HEK293T (cell line): ENCODE results near the gene CD320.

Experiments used
- CTCF ChIA-PET: fragments of 350-600 bp; formaldehyde crosslinking; extraction: SDS; loops from one replicate; lab custom pipeline; 2021; ENCODE audit warnings: antibody characterized with exemption, inconsistent platforms; lab: Yijun Ruan, JAX
- POLR2A ChIA-PET: fragments of 350-600 bp; formaldehyde crosslinking; extraction: SDS; loops from one replicate; lab custom pipeline; 2020; ENCODE audit warnings: antibody characterized with exemption, inconsistent platforms; lab: Yijun Ruan, JAX
- DNase-seq: peaks from one replicate; pipeline ENCODE4 v3.0.0; 2012; ENCODE audit warnings: mixed read lengths; ENCODE audit errors: extremely low spot score
- ARNT ChIP-seq: fragments of 450-650 bp; IDR thresholded peaks from 2 replicates; pipeline ENCODE4 v1.6.1; 2017; ENCODE audit warnings: mild to moderate bottlenecking
- BHLHE40 ChIP-seq: fragments of 450-650 bp; IDR thresholded peaks from 2 replicates; pipeline ENCODE4 v1.6.1; 2016; ENCODE audit warnings: mild to moderate bottlenecking, moderate library complexity, borderline replicate concordance
- CTBP1 ChIP-seq: fragments of 450-650 bp; IDR thresholded peaks from 2 replicates; pipeline ENCODE4 v1.6.1; 2016; ENCODE audit warnings: borderline replicate concordance
- ELF4 ChIP-seq: fragments of 450-650 bp; IDR thresholded peaks from 2 replicates; pipeline ENCODE4 v1.6.1; 2017; ENCODE audit warnings: antibody characterized with exemption
- FOXA1 ChIP-seq: fragments of 450-650 bp; IDR thresholded peaks from 2 replicates; pipeline ENCODE4 v1.6.1; 2016; ENCODE audit warnings: mild to moderate bottlenecking
- FOXK2 ChIP-seq: fragments of 450-650 bp; IDR thresholded peaks from 2 replicates; pipeline ENCODE4 v1.6.1; 2016; ENCODE audit warnings: mild to moderate bottlenecking
- FOXM1 ChIP-seq: fragments of 450-650 bp; IDR thresholded peaks from 2 replicates; pipeline ENCODE4 v1.6.1; 2017; ENCODE audit warnings: mild to moderate bottlenecking, borderline replicate concordance
- HDGF ChIP-seq: fragments of 450-650 bp; IDR thresholded peaks from 2 replicates; pipeline ENCODE4 v1.6.1; 2017; ENCODE audit warnings: antibody characterized with exemption, borderline replicate concordance
- L3MBTL2 ChIP-seq: fragments of 450-650 bp; conservative IDR thresholded peaks from 2 replicates; pipeline ENCODE4 v1.6.1; 2016; ENCODE audit warnings: mild to moderate bottlenecking
- LEF1 ChIP-seq: fragments of 450-650 bp; IDR thresholded peaks from 2 replicates; pipeline ENCODE4 v1.6.1; 2017; ENCODE audit warnings: mild to moderate bottlenecking, borderline replicate concordance
- NFRKB ChIP-seq: fragments of 450-650 bp; IDR thresholded peaks from 2 replicates; pipeline ENCODE4 v1.6.1; 2016; ENCODE audit warnings: mild to moderate bottlenecking, moderate library complexity
- SP1 ChIP-seq: fragments of 450-650 bp; IDR thresholded peaks from 2 replicates; pipeline ENCODE4 v1.6.1; 2017
- SUZ12 ChIP-seq: fragments of 450-650 bp; IDR thresholded peaks from 2 replicates; pipeline ENCODE4 v1.6.1; 2016; ENCODE audit warnings: mild to moderate bottlenecking
- TARDBP ChIP-seq: fragments of 450-650 bp; IDR thresholded peaks from 2 replicates; pipeline ENCODE4 v1.6.1; 2016
- ZNF384 ChIP-seq: fragments of 450-650 bp; IDR thresholded peaks from 2 replicates; pipeline ENCODE4 v1.6.1; 2016
- TF ChIP-seq, protein P1 (sequence below): fragments of 450-650 bp; IDR thresholded peaks from 2 replicates; pipeline ENCODE4 v1.6.1; 2016

The CD320 gene

DNA sequence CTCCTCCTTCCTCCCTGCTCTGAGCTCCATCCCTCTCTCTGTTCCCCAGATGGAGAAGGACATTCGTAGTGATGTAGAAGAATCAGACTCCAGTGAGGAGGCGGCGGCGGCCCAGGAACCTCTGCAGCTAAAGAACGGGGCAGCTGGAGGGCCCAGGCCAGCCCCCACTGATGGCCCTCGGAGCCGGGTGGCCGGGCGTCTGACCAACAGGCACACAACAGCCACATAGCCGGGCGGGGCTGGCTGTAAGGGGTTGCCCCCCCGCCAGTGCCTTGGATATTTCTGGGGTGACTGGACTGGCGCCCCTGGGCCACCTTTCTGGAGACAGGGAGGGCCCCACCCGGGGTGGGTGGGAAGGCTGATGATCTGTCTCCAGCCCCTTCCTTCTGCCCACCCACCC lies 46.3 kb downstream of the CD320 start:
- DNase-seq: no peak
- CTCF ChIA-PET: no interaction called here
- POLR2A ChIA-PET: no interaction called here
- TF ChIP-seq ZNF384: no peak
- TF ChIP-seq SP1: no peak
- no peak for TF ChIP-seq LEF1
- no peak for TF ChIP-seq SUZ12
- TF ChIP-seq ARNT: no peak
- no peak for TF ChIP-seq L3MBTL2
- no peak for TF ChIP-seq NFRKB
- TF ChIP-seq FOXA1: no peak
- no peak for TF ChIP-seq FOXK2
- TF ChIP-seq TARDBP: no peak
- TF ChIP-seq ELF4: no peak
- TF ChIP-seq FOXM1: no peak
- no peak for TF ChIP-seq CTBP1
- TF ChIP-seq BHLHE40: no peak
- TF ChIP-seq HDGF: no peak
- TF ChIP-seq, protein P1, sequence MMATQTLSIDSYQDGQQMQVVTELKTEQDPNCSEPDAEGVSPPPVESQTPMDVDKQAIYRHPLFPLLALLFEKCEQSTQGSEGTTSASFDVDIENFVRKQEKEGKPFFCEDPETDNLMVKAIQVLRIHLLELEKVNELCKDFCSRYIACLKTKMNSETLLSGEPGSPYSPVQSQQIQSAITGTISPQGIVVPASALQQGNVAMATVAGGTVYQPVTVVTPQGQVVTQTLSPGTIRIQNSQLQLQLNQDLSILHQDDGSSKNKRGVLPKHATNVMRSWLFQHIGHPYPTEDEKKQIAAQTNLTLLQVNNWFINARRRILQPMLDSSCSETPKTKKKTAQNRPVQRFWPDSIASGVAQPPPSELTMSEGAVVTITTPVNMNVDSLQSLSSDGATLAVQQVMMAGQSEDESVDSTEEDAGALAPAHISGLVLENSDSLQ: no peak

DNA sequence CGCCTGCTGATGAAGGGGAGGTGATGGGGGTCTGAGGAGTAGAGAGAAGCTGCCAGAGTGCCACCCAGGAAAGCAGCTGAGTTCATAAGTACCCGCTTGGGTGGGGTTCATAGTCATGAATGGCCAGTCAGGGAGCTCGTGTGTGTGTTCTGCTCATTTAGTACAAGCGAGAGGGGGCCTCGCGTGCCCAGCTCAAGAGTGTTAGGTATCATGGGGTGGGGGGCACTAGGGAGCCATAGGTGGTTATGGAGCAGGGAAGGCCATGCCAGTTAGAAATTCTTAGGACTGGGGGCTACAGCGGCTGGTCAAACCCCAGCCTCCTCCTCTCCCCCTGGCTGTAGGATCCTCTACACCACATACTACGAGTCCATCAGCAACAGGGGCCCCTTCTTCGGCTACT lies 46.8 kb downstream of the CD320 start:
- POLR2A ChIA-PET: no interaction called here
- no peak for DNase-seq
- CTCF ChIA-PET: no interaction called here
- TF ChIP-seq TARDBP: no peak

DNA sequence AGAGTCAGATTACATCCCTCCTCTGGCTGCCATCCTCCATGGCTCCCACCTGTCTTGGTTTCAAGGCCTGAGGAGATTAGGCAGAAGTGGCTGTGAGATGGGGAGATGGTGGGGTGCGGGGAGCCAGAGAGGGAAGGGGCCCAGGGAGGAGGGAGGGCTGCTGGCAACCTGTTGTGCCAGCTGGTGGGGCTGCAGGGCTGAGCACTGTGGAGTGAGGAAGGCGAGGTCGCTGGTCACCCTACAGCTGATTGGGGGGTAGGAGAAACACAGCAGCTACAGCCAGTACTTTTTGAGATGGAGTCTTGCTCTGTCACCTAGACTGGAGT lies 48.3 kb downstream of the CD320 start:
- TF ChIP-seq TARDBP (no peak), BHLHE40 (no peak), ZNF384 (no peak), L3MBTL2 (no peak), LEF1 (no peak), HDGF (no peak), FOXM1 (no peak), FOXA1 (no peak), FOXK2 (no peak), SP1 (no peak), ARNT (no peak), CTBP1 (no peak), NFRKB (no peak), SUZ12 (no peak), ELF4 (no peak)
- TF ChIP-seq, protein P1: no peak
- ChIA-PET CTCF (no interaction called here), POLR2A (no interaction called here)
- no peak for DNase-seq

DNA sequence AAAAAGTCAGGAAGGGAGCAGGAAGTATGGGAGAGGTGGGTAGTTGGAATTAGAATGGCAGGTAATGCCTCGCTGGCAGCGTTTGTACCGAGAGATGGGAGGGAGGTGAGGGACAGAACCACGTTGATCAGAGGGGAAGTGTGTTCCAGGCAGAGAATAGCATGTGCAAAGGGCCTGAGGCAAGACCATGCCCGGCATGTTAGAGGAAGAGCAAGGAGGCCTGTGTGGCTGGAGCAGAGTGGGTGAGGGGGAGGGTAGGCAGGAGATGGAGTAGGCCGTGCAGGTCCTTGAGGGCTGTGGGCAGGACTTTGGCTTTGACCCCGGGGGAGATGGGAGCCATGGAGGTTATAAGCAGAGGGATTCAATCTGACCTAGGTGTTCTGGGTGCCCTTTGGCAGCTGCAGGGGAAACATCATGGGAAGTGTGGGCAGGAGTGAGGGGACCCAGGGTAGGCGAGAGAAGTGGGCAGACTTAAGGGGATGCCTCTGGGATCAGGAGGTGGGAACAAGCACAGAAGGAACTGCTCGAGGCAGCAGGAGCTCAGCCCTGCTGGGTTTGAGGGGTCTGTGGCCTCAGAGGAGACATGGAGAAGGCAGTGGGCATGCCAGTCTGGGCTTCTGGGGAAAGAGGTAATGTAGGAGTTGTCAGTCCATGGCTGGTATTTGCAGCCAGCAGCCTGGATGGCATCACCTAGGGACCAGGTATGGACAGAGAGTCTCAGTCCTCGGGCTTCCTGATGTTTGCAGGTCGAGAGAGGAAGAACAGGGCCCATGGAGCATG lies 48.8 kb downstream of the CD320 start:
- CTCF ChIA-PET: no interaction called here
- TF ChIP-seq L3MBTL2 (no peak), CTBP1 (no peak), NFRKB (no peak), FOXM1 (no peak), SP1 (no peak), BHLHE40 (no peak), TARDBP (no peak), ELF4 (no peak), FOXA1 (no peak), FOXK2 (no peak), LEF1 (no peak), HDGF (no peak), ARNT (no peak), SUZ12 (no peak), ZNF384 (no peak)
- TF ChIP-seq, protein P1: no peak
- no peak for DNase-seq
- POLR2A ChIA-PET: no interaction called here

DNA sequence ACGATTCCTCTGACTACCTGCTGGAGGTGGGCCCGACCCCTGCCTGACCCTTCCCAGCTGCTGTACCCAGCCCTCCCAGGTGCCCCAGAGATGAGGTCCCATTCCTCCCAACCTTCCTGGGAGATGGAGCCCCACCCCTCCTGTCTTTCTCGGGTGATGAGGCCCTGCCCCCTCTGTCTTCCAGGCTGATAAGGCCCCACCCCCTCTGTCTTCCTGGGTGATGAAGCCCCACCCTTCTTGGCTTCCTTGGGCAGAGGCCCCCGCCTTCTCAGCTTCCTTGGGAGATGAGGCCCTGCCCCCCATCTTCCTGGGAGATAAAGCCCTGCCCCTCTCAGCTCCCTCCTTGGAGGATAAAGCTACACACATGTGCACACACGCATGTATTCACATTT lies 51.1 kb downstream of the CD320 start:
- ChIA-PET CTCF (interaction anchor here (0.6 kb wide), 2 partner anchors 55 to 105 kb away, joined by 3 read pairs; no protein-coding TSS in a partner anchor), POLR2A (no interaction called here)
- no peak for DNase-seq
- TF ChIP-seq CTBP1 (no peak), BHLHE40 (no peak), L3MBTL2 (no peak), ELF4 (no peak), ARNT (no peak), LEF1 (no peak), HDGF (no peak), NFRKB (no peak), FOXM1 (no peak)
